Lower leg skin (tissue), 3 donors: ENCODE results near the gene ZHX3.

Experiments
- CTCF ChIP-seq, 3 donors: fragments of 450-650 bp; IDR thresholded peaks; one replicate each; pipeline ENCODE4 v1.5.1; 2016; ENCODE audit warnings: antibody characterized with exemption in 3 of 3, mild to moderate bottlenecking in 3 of 3, moderate library complexity in 2 of 3
- POLR2A ChIP-seq, 2 donors: fragments of 450-650 bp; IDR thresholded peaks; one replicate each; pipeline ENCODE4 v1.6.1; 2016 to 2017; ENCODE audit warnings: antibody characterized with exemption in 2 of 2, mild to moderate bottlenecking in 1 of 2, moderate library complexity in 1 of 2

GRCh38 chr20:41275301-41275731 is 42.2 kb downstream of the ZHX3 start:
- TF ChIP-seq CTCF (IDR thresholded peaks at IDR 0.05) (no peak), POLR2A (IDR thresholded peaks at IDR 0.05) (no peak)
